Measurements from ENCODE around the gene BCAS3. TPM values are rescaled to one million over a fixed set of nuclear protein-coding genes. Genes with fewer than 3 reads are reported as not detected.

BCAS3 gene
- total RNA-seq, 2 experiments from 2014 or later = 20.1 to 31.8 TPM

DNA sequence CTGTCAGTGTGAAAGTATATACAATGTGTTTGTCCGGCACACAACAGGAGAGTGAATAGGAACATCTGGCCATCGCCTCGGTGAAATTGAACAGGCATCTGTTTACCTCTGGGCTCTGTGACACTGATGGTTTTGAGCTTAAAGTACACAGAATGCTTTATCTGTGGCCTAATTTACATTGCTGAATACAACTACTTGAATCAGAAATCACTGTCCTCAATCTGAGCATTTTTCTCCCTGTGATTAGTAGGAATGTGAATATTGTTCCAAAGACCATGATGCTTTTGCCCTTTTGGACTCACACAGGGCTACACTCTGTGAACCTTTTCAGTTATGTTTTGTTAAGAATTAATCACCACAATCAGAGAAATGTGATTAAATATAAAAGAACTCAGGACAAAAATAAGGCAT is 399.0 kb downstream of the BCAS3 start:
- TF ChIP-seq, protein P1, sequence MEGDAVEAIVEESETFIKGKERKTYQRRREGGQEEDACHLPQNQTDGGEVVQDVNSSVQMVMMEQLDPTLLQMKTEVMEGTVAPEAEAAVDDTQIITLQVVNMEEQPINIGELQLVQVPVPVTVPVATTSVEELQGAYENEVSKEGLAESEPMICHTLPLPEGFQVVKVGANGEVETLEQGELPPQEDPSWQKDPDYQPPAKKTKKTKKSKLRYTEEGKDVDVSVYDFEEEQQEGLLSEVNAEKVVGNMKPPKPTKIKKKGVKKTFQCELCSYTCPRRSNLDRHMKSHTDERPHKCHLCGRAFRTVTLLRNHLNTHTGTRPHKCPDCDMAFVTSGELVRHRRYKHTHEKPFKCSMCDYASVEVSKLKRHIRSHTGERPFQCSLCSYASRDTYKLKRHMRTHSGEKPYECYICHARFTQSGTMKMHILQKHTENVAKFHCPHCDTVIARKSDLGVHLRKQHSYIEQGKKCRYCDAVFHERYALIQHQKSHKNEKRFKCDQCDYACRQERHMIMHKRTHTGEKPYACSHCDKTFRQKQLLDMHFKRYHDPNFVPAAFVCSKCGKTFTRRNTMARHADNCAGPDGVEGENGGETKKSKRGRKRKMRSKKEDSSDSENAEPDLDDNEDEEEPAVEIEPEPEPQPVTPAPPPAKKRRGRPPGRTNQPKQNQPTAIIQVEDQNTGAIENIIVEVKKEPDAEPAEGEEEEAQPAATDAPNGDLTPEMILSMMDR (IDR thresholded peaks at IDR 0.05) = no peak
- no peak overlapping the region for H3K27ac ChIP-seq (ENCODE audit: low read depth in 1 of 2, low read length in 2 of 2)
- Mint-ChIP-seq H3K4me1 (ENCODE audit: low read depth) (no peaks in the 10 kb centered on the region), H3K4me3 (no peak overlapping the region), H3K27ac (no peak overlapping the region), H3K27me3 (no peaks in the 10 kb centered on the region), H3K9me3 (no peaks in the 10 kb centered on the region), H3K36me3 (ENCODE audit: low read depth) (peaks cover 37% of the 10 kb centered on the region)
- H3K27me3 ChIP-seq (ENCODE audit: control insufficient read depth in 1 of 2, insufficient read depth in 2 of 2, low read length in 2 of 2) = no peaks in the 10 kb centered on the region
- H3K9me3 ChIP-seq (ENCODE audit: control insufficient read depth in 1 of 2, insufficient read depth in 1 of 2, low read length in 2 of 2) = no peaks in the 10 kb centered on the region
- H3K4me3 ChIP-seq (ENCODE audit: low read length) = no peak overlapping the region
- no peak for ATAC-seq (ENCODE audit: poor library complexity)
- H3K4me1 ChIP-seq (ENCODE audit: insufficient read depth, low read length) = no peaks in the 10 kb centered on the region
- intact Hi-C loops (cut with DNase I, micrococcal nuclease) = no loop called here
- no peak for DNase-seq
- POLR2A ChIA-PET = no interaction called here
- CTCF ChIA-PET = no interaction called here
- H3K36me3 ChIP-seq (ENCODE audit: insufficient read depth, low read length) = no peaks in the 10 kb centered on the region

- H3K9me3 Mint-ChIP-seq = no peaks in the 10 kb centered on the region
- no peaks in the 10 kb centered on the region for H3K27me3 ChIP-seq (ENCODE audit: control insufficient read depth in 1 of 2, insufficient read depth in 2 of 2, low read length in 2 of 2)
- H3K27ac Mint-ChIP-seq = no peak overlapping the region
- H3K4me1 ChIP-seq (ENCODE audit: insufficient read depth, low read length) = no peaks in the 10 kb centered on the region
- TF ChIP-seq, protein P1 (IDR thresholded peaks at IDR 0.05) = no peak
- no peak overlapping the region for H3K4me3 Mint-ChIP-seq
- H3K27me3 Mint-ChIP-seq = no peaks in the 10 kb centered on the region
- no peak overlapping the region for H3K4me3 ChIP-seq (ENCODE audit: low read length)
- DNase-seq (no peak), ATAC-seq (ENCODE audit: poor library complexity) (no peak)
- CTCF ChIA-PET = no interaction called here
- peaks cover 46% of the 10 kb centered on the region for H3K36me3 Mint-ChIP-seq (ENCODE audit: low read depth)
- H3K9me3 ChIP-seq (ENCODE audit: control insufficient read depth in 1 of 2, insufficient read depth in 1 of 2, low read length in 2 of 2) = no peaks in the 10 kb centered on the region
- no peak overlapping the region for H3K27ac ChIP-seq (ENCODE audit: low read depth in 1 of 2, low read length in 2 of 2)
- H3K36me3 ChIP-seq (ENCODE audit: insufficient read depth, low read length) = no peaks in the 10 kb centered on the region
- intact Hi-C loops (cut with DNase I, micrococcal nuclease) = no loop called here
- POLR2A ChIA-PET = no interaction called here
- H3K4me1 Mint-ChIP-seq (ENCODE audit: low read depth) = no peaks in the 10 kb centered on the region
Observed at GRCh38 chr17:61081959-61082358, 404.3 kb downstream of the BCAS3 start.

GRCh38 chr17:61084260-61084659 is 406.6 kb downstream of the BCAS3 start:
- ChIA-PET CTCF (no interaction called here), POLR2A (no interaction called here)
- Histone ChIP-seq H3K27me3 (ENCODE audit: control insufficient read depth in 1 of 2, insufficient read depth in 2 of 2, low read length in 2 of 2) (no peaks in the 10 kb centered on the region), H3K4me3 (ENCODE audit: low read length) (no peak overlapping the region), H3K27ac (ENCODE audit: low read depth in 1 of 2, low read length in 2 of 2) (no peak overlapping the region), H3K9me3 (ENCODE audit: control insufficient read depth in 1 of 2, insufficient read depth in 1 of 2, low read length in 2 of 2) (no peaks in the 10 kb centered on the region), H3K4me1 (ENCODE audit: insufficient read depth, low read length) (no peaks in the 10 kb centered on the region), H3K36me3 (ENCODE audit: insufficient read depth, low read length) (no peaks in the 10 kb centered on the region)
- ATAC-seq (ENCODE audit: poor library complexity) = no peak
- Mint-ChIP-seq H3K4me3 (no peak overlapping the region), H3K27ac (no peak overlapping the region), H3K27me3 (no peaks in the 10 kb centered on the region), H3K9me3 (peaks cover 4% of the 10 kb centered on the region), H3K36me3 (ENCODE audit: low read depth) (peaks cover 42% of the 10 kb centered on the region), H3K4me1 (ENCODE audit: low read depth) (peaks cover 4% of the 10 kb centered on the region)
- TF ChIP-seq, protein P1 (IDR thresholded peaks at IDR 0.05) = no peak
- intact Hi-C loops (cut with DNase I, micrococcal nuclease) = no loop called here
- DNase-seq = no peak
